Pancreas (tissue), 10 donors: ENCODE results near the gene PLXNC1. TPM values are rescaled to one million over a fixed set of nuclear protein-coding genes. Genes with fewer than 3 reads are reported as not detected.

Source experiments
- ATAC-seq, 4 donors: fragments of 200-7000 bp; cut with Tn5 transposase; one replicate each; pipeline versions ENCODE4 v1.8.0 to v1.9.1; 2020; ENCODE audit warnings: mild to moderate bottlenecking in 4 of 4, moderate library complexity in 4 of 4
- DNase-seq, 6 donors: peaks; one replicate each; pipeline ENCODE4 v3.0.0-alpha.2; 2020
- FAIRE-seq: peaks from 2 replicates; lab custom pipeline; 2012; peaks lifted over from hg19 to GRCh38; lab: Jason Lieb, UNC
- H3K27ac ChIP-seq, 4 donors: fragments of 200-600 bp; sonication (generic); 1 replicate in 3 of 4; 2 replicates in 1 of 4; pipeline versions ENCODE4 v1.5.0 to v1.8.0; 2020
- H3K27me3 ChIP-seq, 4 donors: fragments of 200-600 bp; one replicate each; pipeline ENCODE4 v1.8.0; 2021
- H3K36me3 ChIP-seq, 3 donors: fragments of 200-600 bp; sonication (generic) in 1 of 3; one replicate each; pipeline versions ENCODE4 v1.5.0 to v1.8.0; 2020 to 2021
- H3K4me1 ChIP-seq, 3 donors: fragments of 200-600 bp; one replicate each; pipeline ENCODE4 v1.8.0; 2021
- H3K4me3 ChIP-seq, 4 donors: fragments of 200-600 bp; sonication (generic) in 2 of 4; one replicate each; pipeline versions ENCODE4 v1.5.0 to v1.8.0; 2020 to 2021
- H3K9me3 ChIP-seq, 4 donors: fragments of 200-600 bp; one replicate each; pipeline ENCODE4 v1.8.0; 2021
- CTCF ChIP-seq, 4 donors: fragments of 200-600 bp; sonication (generic) in 3 of 4; IDR thresholded peaks; one replicate each; pipeline versions ENCODE4 v1.5.0 to v1.8.0; 2021; ENCODE audit warnings: antibody characterized with exemption in 4 of 4
- WGBS, 2 donors: extraction: QIAGEN DNeasy Blood & Tissue Kit; methylation state at CpG; one replicate each; pipeline ENCODE4 v1.1.7; 2013; 5-methylcytosine and 5-hydroxymethylcytosine counted together
- intact Hi-C, 3 donors: fragments of 100-400 bp; cut with DNase I; formaldehyde crosslinking; loops; one replicate each; pipeline versions ENCODE4 v1.11.1 to v1.14.2; 2022
- polyA plus RNA-seq, 2 donors: library from polyadenylated mRNA; stranded (reverse); fragments of 200-250 nt; gene quantifications; one replicate each; pipeline ENCODE4 v1.2.3, GENCODE V29; 2013
- total RNA-seq, 6 donors: library from RNA; stranded (reverse); fragmentation: NEBNext Ultra II Directional in 4 of 6; extraction: Animal tissue kit (Norgen Biotek cat#: 25700) in 4 of 6; gene quantifications; one replicate each; pipeline versions ENCODE4 v1.2.1 to v1.2.4, GENCODE V29; 2021 to 2023
- donor health status: healthy with polysubstance abuse.
- donor health status: DM: no; HTN: no; CAD: no; lungs with moderate emphysema.
- donor health status: DM: no; HTN: no; CAD: no.
- donor health status: control.
- donor health status: control.
- donor health status: Bipolar disorder and iron deficiency.
- donor health status: DM: yes; HTN: yes; CAD: no.
- donor health status: DM: no; HTN: no; CAD: no.
- donor health status: DM: no; HTN: no; CAD: no.
- donor health status: DM: yes; HTN: yes; CAD: no.

Gene PLXNC1
- total and polyA plus RNA-seq, 8 donors = 0.53 to 13.7 (median 2.0) TPM

GRCh38 chr12:94219622-94220302, 71.4 kb downstream of the PLXNC1 start:
- Histone ChIP-seq H3K27ac (no peak overlapping the region), H3K4me3 (no peak overlapping the region), H3K4me1 (no peaks in the 10 kb centered on the region), H3K36me3 (no peaks in the 10 kb centered on the region), H3K9me3 (no peaks in the 10 kb centered on the region), H3K27me3 (no peaks in the 10 kb centered on the region)
- intact Hi-C loops = no loop called here
- no peak for TF ChIP-seq CTCF (IDR thresholded peaks at IDR 0.05)
- WGBS, 2 donors = 82 to 85% methylated on average over 2 of the region's 2 CpGs
- no peak for FAIRE-seq
- no peak for ATAC-seq
- DNase-seq = no peak

GRCh38 chr12:94220804-94221203, 72.4 kb downstream of the PLXNC1 start:
- Histone ChIP-seq H3K9me3 (no peaks in the 10 kb centered on the region), H3K27me3 (no peaks in the 10 kb centered on the region), H3K4me3 (no peak overlapping the region), H3K27ac (no peak overlapping the region), H3K4me1 (no peaks in the 10 kb centered on the region), H3K36me3 (no peaks in the 10 kb centered on the region)
- no peak for TF ChIP-seq CTCF (IDR thresholded peaks at IDR 0.05)
- intact Hi-C loops = no loop called here
- WGBS, 2 donors = 66 to 69% methylated on average over 5 of the region's 5 CpGs
- DNase-seq = no peak
- FAIRE-seq = no peak
- no peak for ATAC-seq

- no peak for ATAC-seq
- Histone ChIP-seq H3K4me1 (no peaks in the 10 kb centered on the region), H3K27ac (no peak overlapping the region), H3K4me3 (no peak overlapping the region), H3K27me3 (no peaks in the 10 kb centered on the region), H3K36me3 (no peaks in the 10 kb centered on the region), H3K9me3 (no peaks in the 10 kb centered on the region)
- TF ChIP-seq CTCF (IDR thresholded peaks at IDR 0.05) = no peak
- intact Hi-C loops = no loop called here
- no peak for DNase-seq
- 87 to 90% methylated on average over 4 of the region's 4 CpGs for WGBS, 2 donors
- FAIRE-seq = no peak
Observed at GRCh38 chr12:94222351-94223084, 74.1 kb downstream of the PLXNC1 start.

GRCh38 chr12:94223842-94224241, 75.5 kb downstream of the PLXNC1 start:
- intact Hi-C loops = no loop called here

More at GRCh38 chr12:94223842-94224241, 75.5 kb downstream of the PLXNC1 start:
- DNase-seq = no peak
- WGBS, 2 donors = 67 to 78% methylated on average over 7 of the region's 7 CpGs
- H3K27ac ChIP-seq = no peak overlapping the region
- no peaks in the 10 kb centered on the region for H3K36me3 ChIP-seq
- no peak for TF ChIP-seq CTCF (IDR thresholded peaks at IDR 0.05)
- FAIRE-seq = no peak
- ATAC-seq = no peak
- H3K27me3 ChIP-seq = no peaks in the 10 kb centered on the region
- H3K4me1 ChIP-seq = no peaks in the 10 kb centered on the region
- no peaks in the 10 kb centered on the region for H3K9me3 ChIP-seq
- no peak overlapping the region for H3K4me3 ChIP-seq
